Fibroblast of lung (primary cell): ENCODE data around the gene APOB.

Experiments
- CTCF ChIP-seq, 2 donors: IDR thresholded peaks in 1 of 2; conservative IDR thresholded peaks in 1 of 2; 1 replicate in 1 of 2; 2 replicates in 1 of 2; pipeline ENCODE4 v1.5.1; 2011 to 2012; ENCODE audit warnings: low read length in 2 of 2, control low read depth in 1 of 2, inconsistent platforms in 1 of 2, low read depth in 1 of 2, mild to moderate bottlenecking in 1 of 2
- EZH2 ChIP-seq: IDR thresholded peaks from 2 replicates; pipeline ENCODE4 v1.5.1; 2012; ENCODE audit warnings: low read length, control low read depth, mild to moderate bottlenecking; ENCODE audit errors: missing control alignments

GRCh38 chr2:21036708-21037670, 6.9 kb downstream of the APOB start:
- TF ChIP-seq CTCF (conservative IDR thresholded peaks at IDR 0.05 in 1 of 2, IDR thresholded peaks at IDR 0.05 in 1 of 2; ENCODE audit: low read depth in 1 of 2, low read length in 2 of 2), result no peak
- no peak for TF ChIP-seq EZH2
